Lung (tissue), 12 donors: ENCODE measurements around the gene ZFAND6. TPM values are rescaled to one million over a fixed set of nuclear protein-coding genes. Genes with fewer than 3 reads are reported as not detected.

ENCODE experiments used
- ATAC-seq: fragments of 200-7000 bp; cut with Tn5 transposase; one replicate; pipeline ENCODE4 v1.9.1; 2020; ENCODE audit warnings: moderate number of reproducible peaks; ENCODE audit not compliant: insufficient read depth, low FRiP score
- DNase-seq, 3 donors: peaks; one replicate each; pipeline ENCODE4 v3.0.0-alpha.2; 2013 to 2017
- H3K27ac ChIP-seq, 2 donors: one replicate each; pipeline ENCODE4 v1.5.1; 2013; ENCODE audit warnings: mild to moderate bottlenecking in 2 of 2, moderate library complexity in 2 of 2, control low read depth in 1 of 2, inconsistent platforms in 1 of 2, low read depth in 1 of 2, low read length in 1 of 2
- H3K27me3 ChIP-seq, 3 donors: one replicate each; pipeline ENCODE4 v1.5.1; 2013; ENCODE audit warnings: low read length in 2 of 3; ENCODE audit not compliant: control insufficient read depth in 3 of 3, insufficient read depth in 3 of 3
- H3K36me3 ChIP-seq, 4 donors: one replicate each; pipeline ENCODE4 v1.5.1; 2013; ENCODE audit warnings: low read length in 4 of 4, mild to moderate bottlenecking in 1 of 4, moderate library complexity in 1 of 4; ENCODE audit not compliant: control insufficient read depth in 4 of 4, insufficient read depth in 4 of 4
- H3K4me1 ChIP-seq, 5 donors: one replicate each; pipeline ENCODE4 v1.5.1; 2013; ENCODE audit warnings: low read length in 5 of 5, mild to moderate bottlenecking in 2 of 5, moderate library complexity in 1 of 5; ENCODE audit not compliant: control insufficient read depth in 5 of 5, insufficient read depth in 5 of 5
- H3K4me3 ChIP-seq: one replicate; pipeline ENCODE4 v1.5.1; 2013; ENCODE audit warnings: mild to moderate bottlenecking, control low read depth, moderate library complexity
- H3K9ac ChIP-seq, 2 donors: one replicate each; pipeline ENCODE4 v1.5.1; 2013; ENCODE audit warnings: low read length in 2 of 2, control low read depth in 1 of 2; ENCODE audit not compliant: insufficient read depth in 1 of 2
- H3K9me3 ChIP-seq, 4 donors: one replicate each; pipeline ENCODE4 v1.5.1; 2013; ENCODE audit warnings: low read length in 3 of 4, mild to moderate bottlenecking in 1 of 4, moderate library complexity in 1 of 4; ENCODE audit not compliant: control insufficient read depth in 4 of 4, insufficient read depth in 3 of 4
- CTCF ChIP-seq: IDR thresholded peaks from 2 replicates; pipeline ENCODE4 v1.5.1; 2012; ENCODE audit warnings: mild to moderate bottlenecking; ENCODE audit errors: control extremely low read depth, extremely low read depth
- WGBS, 2 donors: extraction: QIAGEN DNeasy Blood & Tissue Kit; methylation state at CpG; one replicate each; pipeline ENCODE4 v1.1.7; 2013; 5-methylcytosine and 5-hydroxymethylcytosine counted together
- polyA plus RNA-seq, 2 donors: library from polyadenylated mRNA; stranded (reverse); fragments of 200-250 nt; gene quantifications; one replicate each; pipeline ENCODE4 v1.2.1, GENCODE V29; 2013
- total RNA-seq, 2 donors: library from RNA; depleted of rRNA in 1 of 2; stranded (reverse); fragments of >200 nt in 1 of 2; gene quantifications; one replicate each; pipeline ENCODE4 v1.2.1, GENCODE V29; 2014 to 2021
- donor health status: control.
- donor health status: control.
- donor health status: Bipolar disorder and iron deficiency.
- donor health status: healthy.
- donor health status: DM: yes; HTN: yes; CAD: no.

The ZFAND6 gene
- total and polyA plus RNA-seq, 4 donors = 49.6 to 160 (median 81.4) TPM

- ATAC-seq (no peak), DNase-seq (no peak)
- WGBS, 2 donors = 92% methylated on average over 6 of the region's 6 CpGs
- no peak overlapping the region for H3K27ac ChIP-seq
- peaks cover 0 to 6% (median 0%) of the 10 kb centered on the region in 4 donors for H3K36me3 ChIP-seq
- H3K9ac ChIP-seq = no peak overlapping the region
- H3K4me3 ChIP-seq = no peak overlapping the region
- peaks cover 0 to 16% (median 0%) of the 10 kb centered on the region in 5 donors for H3K4me1 ChIP-seq
- no peaks in the 10 kb centered on the region for H3K27me3 ChIP-seq
- H3K9me3 ChIP-seq = no peaks in the 10 kb centered on the region
- no peak for TF ChIP-seq CTCF
These were observed 47.7 kb downstream of the ZFAND6 start for GRCh38 chr15:80107204-80107603.

- WGBS, 2 donors = 52 to 77% methylated on average over 2 to 3 of the region's 3 CpGs
- H3K36me3 ChIP-seq = peaks cover 0 to 6% (median 0%) of the 10 kb centered on the region in 4 donors
- no peak overlapping the region for H3K27ac ChIP-seq
- no peaks in the 10 kb centered on the region for H3K9me3 ChIP-seq
- no peak for TF ChIP-seq CTCF
- no peaks in the 10 kb centered on the region for H3K27me3 ChIP-seq
- no peak for ATAC-seq
- peaks cover 0 to 16% (median 3%) of the 10 kb centered on the region in 5 donors for H3K4me1 ChIP-seq
- H3K4me3 ChIP-seq = no peak overlapping the region
- DNase-seq = peak in 2 of 3 donors; percentile 28 to 60
- H3K9ac ChIP-seq = no peak overlapping the region
These were observed 48.3 kb downstream of the ZFAND6 start for GRCh38 chr15:80107774-80108173.

GRCh38 chr15:80109388-80109787 lies 49.9 kb downstream of the ZFAND6 start:
- DNase-seq = no peak
- Histone ChIP-seq H3K4me3 (no peak overlapping the region), H3K9ac (no peak overlapping the region), H3K9me3 (no peaks in the 10 kb centered on the region), H3K27me3 (no peaks in the 10 kb centered on the region), H3K4me1 (peaks cover 0 to 16% (median 5%) of the 10 kb centered on the region in 5 donors), H3K27ac (no peak overlapping the region), H3K36me3 (no peaks in the 10 kb centered on the region)
- no peak for ATAC-seq
- no peak for TF ChIP-seq CTCF
- WGBS, 2 donors = 65 to 80% methylated on average over 3 of the region's 3 CpGs

GRCh38 chr15:80110920-80111319 lies 51.4 kb downstream of the ZFAND6 start:
- no peak for TF ChIP-seq CTCF
- Histone ChIP-seq H3K27me3 (no peaks in the 10 kb centered on the region), H3K4me1 (peaks cover 0 to 19% (median 5%) of the 10 kb centered on the region in 5 donors), H3K27ac (no peak overlapping the region), H3K4me3 (no peak overlapping the region), H3K9ac (no peak overlapping the region), H3K36me3 (no peaks in the 10 kb centered on the region), H3K9me3 (no peaks in the 10 kb centered on the region)
- no peak for ATAC-seq
- no peak for DNase-seq
